Bronchial smooth muscle cell (primary cell): Measurements from ENCODE around the gene RHBDL1. TPM values are rescaled to one million over a fixed set of nuclear protein-coding genes. Genes with fewer than 3 reads are reported as not detected.

Experiments used
- total RNA-seq: library from RNA; depleted of rRNA; stranded (reverse); fragments of >200 nt; gene quantifications from 2 replicates; pipeline ENCODE4 v1.2.1, GENCODE V29; 2014

Gene RHBDL1
- total RNA-seq, 1 donor from 2014 or later = 5.0 TPM

Other genes with a start within 250 kb of the RHBDL1 start
- 13.9 and 15.9 TPM in 2 replicates for gene CAPN15, start 148.0 kb upstream of the RHBDL1 start, total RNA-seq
- not detected in 2 replicates for gene PRR35, start 115.3 kb upstream of the RHBDL1 start, total RNA-seq
- gene NHLRC4, start 108.7 kb upstream of the RHBDL1 start, total RNA-seq = 1.1 and 4.7 TPM in 2 replicates
- 16.7 and 23.0 TPM in 2 replicates for gene PIGQ, start 105.7 kb upstream of the RHBDL1 start, total RNA-seq
- gene RAB40C, start 85.6 kb upstream of the RHBDL1 start, total RNA-seq = 6.5 and 8.2 TPM in 2 replicates
- gene WFIKKN1, start 44.7 kb upstream of the RHBDL1 start, total RNA-seq = 0.09 and 0.32 TPM in 2 replicates
- gene METTL26, start 39.4 kb upstream of the RHBDL1 start, total RNA-seq = 66.9 and 80.2 TPM in 2 replicates
- gene MCRIP2, start 33.8 kb upstream of the RHBDL1 start, total RNA-seq = 9.0 and 12.9 TPM in 2 replicates
- gene WDR90, start 26.3 kb upstream of the RHBDL1 start, total RNA-seq = 8.5 TPM in 2 replicates
- 30.1 and 32.0 TPM in 2 replicates for gene RHOT2, start 7.5 kb upstream of the RHBDL1 start, total RNA-seq
- 187 and 202 TPM in 2 replicates for gene STUB1, start 4.7 kb downstream of the RHBDL1 start, total RNA-seq
- gene JMJD8, start 8.7 kb downstream of the RHBDL1 start, total RNA-seq = 18.1 and 22.9 TPM in 2 replicates
- gene WDR24, start 14.7 kb downstream of the RHBDL1 start, total RNA-seq = 3.8 and 5.2 TPM in 2 replicates
- gene FBXL16, start 30.1 kb downstream of the RHBDL1 start, total RNA-seq = under 0.01 and 0.09 TPM in 2 replicates
- gene METRN, start 39.4 kb downstream of the RHBDL1 start, total RNA-seq = 67.3 and 101 TPM in 2 replicates
- gene ANTKMT, start 45.5 kb downstream of the RHBDL1 start, total RNA-seq = 12.5 and 23.6 TPM in 2 replicates
- gene CCDC78, start 50.8 kb downstream of the RHBDL1 start, total RNA-seq = 0.34 and 2.0 TPM in 2 replicates
- gene HAGHL, start 51.4 kb downstream of the RHBDL1 start, total RNA-seq = 9.7 and 15.1 TPM in 2 replicates
- 24.3 and 32.0 TPM in 2 replicates for gene CIAO3, start 65.3 kb downstream of the RHBDL1 start, total RNA-seq
- gene MSLN, start 85.1 kb downstream of the RHBDL1 start, total RNA-seq = not detected in 2 replicates
- 15.3 and 15.8 TPM in 2 replicates for gene RPUSD1, start 112.7 kb downstream of the RHBDL1 start, total RNA-seq
- gene CHTF18, start 112.9 kb downstream of the RHBDL1 start, total RNA-seq = 1.7 and 3.0 TPM in 2 replicates
- gene GNG13, start 125.1 kb downstream of the RHBDL1 start, total RNA-seq = not detected in 2 replicates